Measurements from ENCODE around the gene WASF3.

- no peak for TF ChIP-seq ZNF570 (CRISPR knock-in tag; IDR thresholded peaks at IDR 0.05; ENCODE audit: borderline replicate concordance)
- no peak for TF ChIP-seq NFYB (CRISPR knock-in tag; IDR thresholded peaks at IDR 0.05)
- TF ChIP-seq ZKSCAN8 (CRISPR knock-in tag; IDR thresholded peaks at IDR 0.05; ENCODE audit: borderline replicate concordance) = no peak
- TF ChIP-seq SP1 (IDR thresholded peaks at IDR 0.05) = no peak
- no peak for TF ChIP-seq SP1 (CRISPR knock-in tag; IDR thresholded peaks at IDR 0.05)
- TF ChIP-seq HCFC1 (IDR thresholded peaks at IDR 0.05; ENCODE audit: low read depth, low read length) = no peak
- no peak for TF ChIP-seq ZNF749 (CRISPR knock-in tag; IDR thresholded peaks at IDR 0.05; ENCODE audit: borderline replicate concordance)
- TF ChIP-seq ARID2 (CRISPR knock-in tag; IDR thresholded peaks at IDR 0.05; ENCODE audit: borderline replicate concordance) = no peak
- no peak for TF ChIP-seq ZNF710 (CRISPR knock-in tag; IDR thresholded peaks at IDR 0.05; ENCODE audit: borderline replicate concordance)
- TF ChIP-seq FOXA3 (CRISPR knock-in tag; IDR thresholded peaks at IDR 0.05) = no peak
Observed at GRCh38 chr13:26540334-26540733, 17.1 kb upstream of the WASF3 start.

Data from HepG2 (cell line).